Coronary artery (tissue), 2 donors: ENCODE data around the gene DCN.

Experiments used
- DNase-seq: peaks from one replicate; pipeline ENCODE4 v3.0.0-alpha.2; 2017; ENCODE audit warnings: low spot score
- H3K27ac ChIP-seq, 2 donors: fragments of 200-600 bp; sonication (generic); one replicate each; pipeline ENCODE4 v1.5.1; 2016 to 2019
- H3K4me3 ChIP-seq: fragments of 200-600 bp; sonication (generic); 2 replicates; pipeline ENCODE4 v1.5.1; 2016; ENCODE audit warnings: mild to moderate bottlenecking, moderate library complexity
- TF ChIP-seq, protein P1 (sequence below): fragments of 200-600 bp; sonication (generic); IDR thresholded peaks from one replicate; pipeline ENCODE4 v1.5.1; 2019; ENCODE audit warnings: antibody characterized with exemption

DCN gene

DNA sequence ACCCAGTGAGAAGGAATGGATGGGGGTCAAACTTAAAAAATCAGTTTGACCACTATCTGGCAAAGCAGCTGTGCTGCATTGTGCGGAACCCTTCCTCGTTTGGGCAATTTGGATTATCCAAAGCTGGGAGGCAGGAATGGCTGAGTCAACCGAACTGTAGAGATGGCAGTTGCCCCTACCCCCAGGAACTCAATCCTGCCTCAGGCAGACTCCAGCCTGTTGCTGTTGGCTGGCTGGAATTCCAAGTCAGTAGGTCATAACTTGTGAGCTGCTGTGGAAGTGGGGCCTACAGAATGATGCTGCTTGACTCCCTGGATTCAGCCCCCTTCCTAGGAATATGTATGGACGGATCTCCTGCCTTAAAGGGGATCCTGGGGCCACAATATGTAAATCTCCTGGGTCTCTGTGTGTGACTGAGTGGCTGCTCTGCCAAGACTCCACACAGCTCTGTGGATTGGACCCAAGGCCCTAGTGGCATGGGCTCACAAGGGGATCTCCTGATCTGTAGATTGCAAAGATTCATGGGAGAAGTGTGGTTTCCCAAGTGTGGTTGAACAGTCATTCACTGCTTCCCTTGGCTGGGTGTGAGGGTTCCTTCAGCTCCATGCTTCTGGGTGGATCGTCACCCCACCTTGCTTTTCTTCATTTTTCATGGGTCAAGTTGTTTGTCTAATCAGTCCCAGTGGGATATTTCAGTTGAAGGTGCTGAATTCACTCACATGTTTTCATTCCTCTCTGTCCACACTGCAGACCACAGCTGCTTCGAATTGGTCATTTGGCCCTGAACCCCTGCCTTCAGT, 90.5 kb downstream of the DCN start:
- Histone ChIP-seq H3K27ac (no peak overlapping the region), H3K4me3 (no peak overlapping the region)
- TF ChIP-seq, protein P1, sequence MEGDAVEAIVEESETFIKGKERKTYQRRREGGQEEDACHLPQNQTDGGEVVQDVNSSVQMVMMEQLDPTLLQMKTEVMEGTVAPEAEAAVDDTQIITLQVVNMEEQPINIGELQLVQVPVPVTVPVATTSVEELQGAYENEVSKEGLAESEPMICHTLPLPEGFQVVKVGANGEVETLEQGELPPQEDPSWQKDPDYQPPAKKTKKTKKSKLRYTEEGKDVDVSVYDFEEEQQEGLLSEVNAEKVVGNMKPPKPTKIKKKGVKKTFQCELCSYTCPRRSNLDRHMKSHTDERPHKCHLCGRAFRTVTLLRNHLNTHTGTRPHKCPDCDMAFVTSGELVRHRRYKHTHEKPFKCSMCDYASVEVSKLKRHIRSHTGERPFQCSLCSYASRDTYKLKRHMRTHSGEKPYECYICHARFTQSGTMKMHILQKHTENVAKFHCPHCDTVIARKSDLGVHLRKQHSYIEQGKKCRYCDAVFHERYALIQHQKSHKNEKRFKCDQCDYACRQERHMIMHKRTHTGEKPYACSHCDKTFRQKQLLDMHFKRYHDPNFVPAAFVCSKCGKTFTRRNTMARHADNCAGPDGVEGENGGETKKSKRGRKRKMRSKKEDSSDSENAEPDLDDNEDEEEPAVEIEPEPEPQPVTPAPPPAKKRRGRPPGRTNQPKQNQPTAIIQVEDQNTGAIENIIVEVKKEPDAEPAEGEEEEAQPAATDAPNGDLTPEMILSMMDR, result no peak
- DNase-seq, result no peak
